Measurements from ENCODE around the gene TMSB10. TPM values are rescaled to one million over a fixed set of nuclear protein-coding genes. Genes with fewer than 3 reads are reported as not detected.
"Not testable (repeated sequence)": the region's sequence is repeated elsewhere in the genome, so short reads cannot be mapped to it uniquely, and the experiment has no call there.

TMSB10 gene
- total and polyA plus RNA-seq, 2 donors (not counting 1 experiment from before 2014, with no cell fraction given) = 885 to 5,410 TPM

DNA sequence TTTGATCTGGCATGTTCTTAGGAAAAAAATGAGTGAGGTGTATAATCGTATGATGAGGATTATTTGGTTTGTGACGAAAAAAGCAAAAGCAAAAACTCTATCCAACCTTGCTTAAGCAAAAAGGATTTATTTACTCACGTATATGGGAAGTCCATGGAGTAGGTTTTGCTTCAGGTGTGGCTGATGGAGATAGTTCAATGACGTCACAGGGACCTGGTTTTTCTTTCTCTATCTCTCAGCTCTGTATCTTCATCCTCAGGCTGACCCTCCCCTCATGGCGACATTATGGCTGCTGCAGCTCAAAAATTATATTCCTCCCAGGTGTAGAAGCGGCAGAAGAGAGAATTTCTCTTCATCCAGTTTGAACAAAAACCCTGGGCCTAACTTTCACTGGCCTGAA lies 8.9 kb downstream of the TMSB10 start:
- WGBS (ENCODE audit: insufficient coverage) = 100% methylated on average over 1 of the region's 6 CpGs
- ChIA-PET POLR2A (no interaction called here), CTCF (interaction anchor here (1.0 to 3.0 kb wide), 3 partner anchors 12 to 103 kb away, joined by 4 to 13 read pairs (median 6); no protein-coding TSS in a partner anchor)
- H3K27ac Mint-ChIP-seq = no peak overlapping the region
- Histone ChIP-seq H4K20me1 (ENCODE audit: control insufficient read depth, insufficient read depth, low read length, poor library complexity, severe bottlenecking) (no peaks in the 10 kb centered on the region), H2AFZ (ENCODE audit: insufficient read depth, low read depth, low read length, poor library complexity, severe bottlenecking) (no peak overlapping the region), H3K27ac (ENCODE audit: low read length in 2 of 2) (no peak overlapping the region), H3K9me3 (ENCODE audit: control extremely low read depth in 1 of 3, control insufficient read depth in 2 of 3, insufficient read depth in 1 of 3, low read length in 2 of 3) (peaks cover 0 to 4% (median 0%) of the 10 kb centered on the region in 3 donors), H3K4me1 (ENCODE audit: control insufficient read depth in 2 of 2, insufficient read depth in 2 of 2, low read length in 2 of 2) (peaks cover 25 to 28% of the 10 kb centered on the region in 2 donors), H3K4me3 (ENCODE audit: control extremely low read depth in 1 of 5, extremely low read depth in 1 of 5, insufficient read depth in 1 of 5, low read depth in 2 of 5, low read length in 4 of 5) (no peak overlapping the region), H3K9ac (ENCODE audit: low read length) (no peak overlapping the region), H3K79me2 (ENCODE audit: control insufficient read depth, insufficient read depth, low read length) (peaks cover 20% of the 10 kb centered on the region), H3K36me3 (replicated peaks in 1 of 2; ENCODE audit: control extremely low read depth in 1 of 2, control insufficient read depth in 1 of 2, extremely low read depth in 1 of 2, insufficient read depth in 2 of 2, low read length in 1 of 2) (no peaks in the 10 kb centered on the region), H3K4me2 (replicated peaks; ENCODE audit: low read depth, low read length, poor library complexity, severe bottlenecking) (no peak overlapping the region), H3K27me3 (replicated peaks in 1 of 4; ENCODE audit: control extremely low read depth in 1 of 4, control insufficient read depth in 3 of 4, insufficient read depth in 4 of 4, low read length in 3 of 4) (no peaks in the 10 kb centered on the region)
- no peak overlapping the region for H3K4me3 Mint-ChIP-seq
- H3K4me1 Mint-ChIP-seq = peaks cover 29% of the 10 kb centered on the region
- no peaks in the 10 kb centered on the region for H3K27me3 Mint-ChIP-seq
- ATAC-seq (ENCODE audit: low read depth) (no peak), DNase-seq (no peak)
- intact Hi-C loops (cut with micrococcal nuclease) = no loop called here
- H3K9me3 Mint-ChIP-seq (ENCODE audit: insufficient read depth) = peaks cover 7% of the 10 kb centered on the region
- TF ChIP-seq, protein P1, sequence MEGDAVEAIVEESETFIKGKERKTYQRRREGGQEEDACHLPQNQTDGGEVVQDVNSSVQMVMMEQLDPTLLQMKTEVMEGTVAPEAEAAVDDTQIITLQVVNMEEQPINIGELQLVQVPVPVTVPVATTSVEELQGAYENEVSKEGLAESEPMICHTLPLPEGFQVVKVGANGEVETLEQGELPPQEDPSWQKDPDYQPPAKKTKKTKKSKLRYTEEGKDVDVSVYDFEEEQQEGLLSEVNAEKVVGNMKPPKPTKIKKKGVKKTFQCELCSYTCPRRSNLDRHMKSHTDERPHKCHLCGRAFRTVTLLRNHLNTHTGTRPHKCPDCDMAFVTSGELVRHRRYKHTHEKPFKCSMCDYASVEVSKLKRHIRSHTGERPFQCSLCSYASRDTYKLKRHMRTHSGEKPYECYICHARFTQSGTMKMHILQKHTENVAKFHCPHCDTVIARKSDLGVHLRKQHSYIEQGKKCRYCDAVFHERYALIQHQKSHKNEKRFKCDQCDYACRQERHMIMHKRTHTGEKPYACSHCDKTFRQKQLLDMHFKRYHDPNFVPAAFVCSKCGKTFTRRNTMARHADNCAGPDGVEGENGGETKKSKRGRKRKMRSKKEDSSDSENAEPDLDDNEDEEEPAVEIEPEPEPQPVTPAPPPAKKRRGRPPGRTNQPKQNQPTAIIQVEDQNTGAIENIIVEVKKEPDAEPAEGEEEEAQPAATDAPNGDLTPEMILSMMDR (IDR thresholded peaks at IDR 0.05) = no peak
- TF ChIP-seq EZH2 (IDR thresholded peaks at IDR 0.05; ENCODE audit: borderline replicate concordance, insufficient read depth, low read depth, low read length, poor library complexity, severe bottlenecking) = no peak

DNA sequence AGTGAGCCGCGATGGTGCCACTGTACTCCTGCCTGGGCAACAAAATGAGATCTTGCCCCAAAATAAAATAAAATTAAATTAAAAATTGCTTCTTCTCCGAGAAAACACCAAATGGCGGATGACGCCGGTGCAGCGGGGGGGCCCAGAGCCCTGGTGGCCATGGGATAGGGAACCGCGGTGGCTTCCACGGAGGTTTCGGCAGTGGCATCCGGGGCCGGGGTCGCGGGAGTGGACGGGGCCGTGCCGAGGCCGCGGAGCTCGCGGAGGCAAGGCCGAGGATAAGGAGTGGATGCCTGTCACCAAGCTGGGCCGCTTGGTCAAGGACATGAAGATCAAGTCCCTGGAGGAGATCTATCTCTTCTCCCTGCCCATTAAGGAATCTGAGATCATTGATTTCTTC lies 10.2 kb downstream of the TMSB10 start:
- Histone ChIP-seq H3K4me1 (ENCODE audit: control insufficient read depth in 2 of 2, insufficient read depth in 2 of 2, low read length in 2 of 2) (peaks cover 31 to 33% of the 10 kb centered on the region in 2 donors), H3K79me2 (ENCODE audit: control insufficient read depth, insufficient read depth, low read length) (peaks cover 11% of the 10 kb centered on the region)
- CTCF ChIA-PET = interaction anchor here (11.3 kb wide), 1 partner anchor 32 kb away, joined by 316 read pairs; the partner anchor contains the start of gene TRABD2A
- H3K27ac Mint-ChIP-seq; H3K9me3 ChIP-seq (ENCODE audit: control extremely low read depth in 1 of 3, control insufficient read depth in 2 of 3, insufficient read depth in 1 of 3, low read length in 2 of 3); H3K27ac ChIP-seq (ENCODE audit: low read length in 2 of 2); H3K9ac ChIP-seq (ENCODE audit: low read length); H3K9me3 Mint-ChIP-seq (ENCODE audit: insufficient read depth); H3K36me3 ChIP-seq (replicated peaks in 1 of 2; ENCODE audit: control extremely low read depth in 1 of 2, control insufficient read depth in 1 of 2, extremely low read depth in 1 of 2, insufficient read depth in 2 of 2, low read length in 1 of 2); intact Hi-C loops (cut with micrococcal nuclease); POLR2A ChIA-PET; ATAC-seq (ENCODE audit: low read depth); H3K27me3 Mint-ChIP-seq; H3K4me3 Mint-ChIP-seq; H2AFZ ChIP-seq (ENCODE audit: insufficient read depth, low read depth, low read length, poor library complexity, severe bottlenecking); H3K4me2 ChIP-seq (replicated peaks; ENCODE audit: low read depth, low read length, poor library complexity, severe bottlenecking); DNase-seq; H4K20me1 ChIP-seq (ENCODE audit: control insufficient read depth, insufficient read depth, low read length, poor library complexity, severe bottlenecking); H3K27me3 ChIP-seq (replicated peaks in 1 of 4; ENCODE audit: control extremely low read depth in 1 of 4, control insufficient read depth in 3 of 4, insufficient read depth in 4 of 4, low read length in 3 of 4); H3K4me3 ChIP-seq (ENCODE audit: control extremely low read depth in 1 of 5, extremely low read depth in 1 of 5, insufficient read depth in 1 of 5, low read depth in 2 of 5, low read length in 4 of 5): not testable (repeated sequence)
- H3K4me1 Mint-ChIP-seq = peaks cover 33% of the 10 kb centered on the region
- WGBS (ENCODE audit: insufficient coverage) = 98% methylated on average over 10 of the region's 24 CpGs

DNA sequence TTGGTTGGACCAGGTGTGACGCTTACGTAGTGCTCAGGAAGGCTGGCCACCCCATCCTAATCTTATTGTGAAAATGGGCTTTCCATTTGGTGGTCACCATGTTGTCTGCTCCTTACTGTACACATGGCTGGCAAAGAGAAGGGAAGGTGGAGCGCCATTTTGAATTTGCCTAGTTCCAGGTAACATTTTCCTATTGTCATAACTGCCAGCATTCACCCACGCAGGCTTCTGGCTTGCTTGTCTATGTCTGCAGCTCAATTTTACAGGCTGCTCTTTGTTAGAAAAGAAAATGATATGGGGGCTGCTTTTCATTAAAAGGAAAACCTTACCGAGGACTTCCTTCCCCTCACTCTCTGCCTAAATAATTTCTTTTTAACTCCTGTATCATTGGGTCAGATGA lies 12.4 kb downstream of the TMSB10 start:
- H3K4me3 Mint-ChIP-seq; H3K4me3 ChIP-seq (ENCODE audit: control extremely low read depth in 1 of 5, extremely low read depth in 1 of 5, insufficient read depth in 1 of 5, low read depth in 2 of 5, low read length in 4 of 5); H3K9ac ChIP-seq (ENCODE audit: low read length); DNase-seq; ATAC-seq (ENCODE audit: low read depth); H3K27me3 ChIP-seq (replicated peaks in 1 of 4; ENCODE audit: control extremely low read depth in 1 of 4, control insufficient read depth in 3 of 4, insufficient read depth in 4 of 4, low read length in 3 of 4); H4K20me1 ChIP-seq (ENCODE audit: control insufficient read depth, insufficient read depth, low read length, poor library complexity, severe bottlenecking); H3K9me3 ChIP-seq (ENCODE audit: control extremely low read depth in 1 of 3, control insufficient read depth in 2 of 3, insufficient read depth in 1 of 3, low read length in 2 of 3); H3K9me3 Mint-ChIP-seq (ENCODE audit: insufficient read depth); H3K27me3 Mint-ChIP-seq; H3K36me3 ChIP-seq (replicated peaks in 1 of 2; ENCODE audit: control extremely low read depth in 1 of 2, control insufficient read depth in 1 of 2, extremely low read depth in 1 of 2, insufficient read depth in 2 of 2, low read length in 1 of 2); intact Hi-C loops (cut with micrococcal nuclease): not testable (repeated sequence)
- Histone ChIP-seq H3K27ac (ENCODE audit: low read length in 2 of 2) (peak overlapping the region in 1 of 2 donors; percentile 89), H3K79me2 (ENCODE audit: control insufficient read depth, insufficient read depth, low read length) (peaks cover 11% of the 10 kb centered on the region), H2AFZ (ENCODE audit: insufficient read depth, low read depth, low read length, poor library complexity, severe bottlenecking) (peak overlapping the region; percentile 28), H3K4me2 (replicated peaks; ENCODE audit: low read depth, low read length, poor library complexity, severe bottlenecking) (peak overlapping the region; percentile 75), H3K4me1 (ENCODE audit: control insufficient read depth in 2 of 2, insufficient read depth in 2 of 2, low read length in 2 of 2) (peaks cover 37 to 43% of the 10 kb centered on the region in 2 donors)
- WGBS (ENCODE audit: insufficient coverage) = no CpG with 5 or more reads among the region's 5 CpGs
- Mint-ChIP-seq H3K27ac (peak overlapping the region; percentile 85), H3K4me1 (peaks cover 42% of the 10 kb centered on the region)
- ChIA-PET POLR2A (interaction anchor here (3.1 to 6.8 kb wide), 2 partner anchors 11 to 37 kb away, joined by 13 to 129 read pairs; partner anchors contain the start of genes TMSB10 and TRABD2A), CTCF (interaction anchor here (1.2 to 11.3 kb wide), 5 partner anchors 8 to 34 kb away, joined by 3 to 316 read pairs (median 12); partner anchors contain the start of genes TMSB10 and TRABD2A)

Measured in B cell (primary cell).